K562 (cell line): Measurements from ENCODE around the gene SESN2. TPM values are rescaled to one million over a fixed set of nuclear protein-coding genes. Genes with fewer than 3 reads are reported as not detected.

Experiments used
- CUX1 ChIP-seq: fragments of 200-800 bp; sonication (Bioruptor generic); IDR thresholded peaks from 2 replicates; pipeline ENCODE4 v1.6.1; 2016; ENCODE audit warnings: missing genetic modification characterization, missing compliant biosample characterization
- EP300 ChIP-seq: IDR thresholded peaks from 2 replicates; pipeline ENCODE4 v1.6.1; 2012; ENCODE audit warnings: low read length, improper control_type of control experiment
- HDAC2 ChIP-seq: fragments of 450-650 bp; IDR thresholded peaks from 2 replicates; pipeline ENCODE4 v1.6.1; 2016; ENCODE audit warnings: mild to moderate bottlenecking
- KLF6 ChIP-seq: fragments of 250-450 bp; sonication (Bioruptor Pico); IDR thresholded peaks from 2 replicates; pipeline ENCODE4 v1.4.0; 2020; ENCODE audit warnings: mild to moderate bottlenecking, moderate library complexity, borderline replicate concordance
- NCOA1 ChIP-seq: fragments of 450-650 bp; IDR thresholded peaks from 2 replicates; pipeline ENCODE4 v1.6.1; 2016; ENCODE audit warnings: low read depth
- RNF2 ChIP-seq: sonication (generic); IDR thresholded peaks from 2 replicates; pipeline ENCODE4 v1.6.1; 2016
- THRB ChIP-seq: fragments of 450-650 bp; formaldehyde crosslinking; conservative IDR thresholded peaks from 2 replicates; pipeline ENCODE4 v1.4.0; 2022; ENCODE audit warnings: mild to moderate bottlenecking, missing genetic modification characterization
- ZBTB40 ChIP-seq, 2 experiments: fragments of 450-650 bp in 1 of 2; sonication (generic) in 1 of 2; formaldehyde crosslinking in 1 of 2; IDR thresholded peaks; 2 replicates each; pipeline versions ENCODE4 v1.7.1 to v1.9.0; 2016 to 2022; ENCODE audit warnings: inconsistent platforms in 1 of 2, mild to moderate bottlenecking in 1 of 2, missing genetic modification reagents in 1 of 2
- ZNF282 ChIP-seq: sonication (generic); formaldehyde crosslinking; IDR thresholded peaks from 2 replicates; pipeline ENCODE4 v1.8.1; 2023; ENCODE audit warnings: missing genetic modification reagents
- ZNF384 ChIP-seq: IDR thresholded peaks from 2 replicates; pipeline ENCODE4 v1.6.1; 2012; ENCODE audit warnings: low read depth, low read length, improper control_type of control experiment
- polyA plus RNA-seq, 8 experiments: library from polyadenylated mRNA; depleted of rRNA in 4 of 8; stranded (reverse) in 5 of 8; unstranded in 3 of 8; fragments of >200 nt; fragmentation: Nextera tagmentation in 2 of 8; fragmentation: Illumina TruSeq in 1 of 8; extraction: Ambion mirVana in 2 of 8; extraction: Trizol in 1 of 8; gene quantifications; 2 replicates each; pipeline versions ENCODE4 v1.2.1 to v1.2.3, GENCODE V29; 2011 to 2014; ENCODE audit warnings: inconsistent platforms in 1 of 8, missing spikeins in 1 of 8
- total RNA-seq, 7 experiments: library from RNA; depleted of rRNA in 6 of 7; stranded (reverse); fragments of >200 nt in 6 of 7; fragmentation: Illumina TruSeq in 2 of 7; extraction: Trizol in 2 of 7; gene quantifications; 2 replicates each; pipeline versions ENCODE4 v1.2.1 to v1.2.3, GENCODE V29; 2011 to 2021; ENCODE audit warnings: low replicate concordance in 1 of 7

Gene SESN2
- total and polyA plus RNA-seq, 9 of the 15 experiments (the other 6 are each of a cell fraction or from before 2014, with no cell fraction given), result 3.7 to 71.3 (median 16.8) TPM

- TF ChIP-seq ZBTB40 (IDR thresholded peaks at IDR 0.05), result no peak
- TF ChIP-seq ZBTB40 (CRISPR knock-in tag; IDR thresholded peaks at IDR 0.05), result no peak
- TF ChIP-seq CUX1 (CRISPR knock-in tag), result no peak
- TF ChIP-seq NCOA1, result no peak
- no peak for TF ChIP-seq ZNF384
- TF ChIP-seq THRB (CRISPR knock-in tag), result no peak
- peak; percentile 33; the same call in 1 of the 2 replicates for TF ChIP-seq EP300
- no peak; the same call in 1 of the 2 replicates for TF ChIP-seq RNF2
- no peak for TF ChIP-seq KLF6 (CRISPR knock-in tag)
- TF ChIP-seq ZNF282 (CRISPR knock-in tag), result no peak
- 0 out of 2 replicates have a peak, but pooled peaks have one; percentile 47 for TF ChIP-seq HDAC2
Measured at GRCh38 chr1:28232558-28233263, 26.6 kb upstream of the SESN2 start, which contains the start of gene DNAJC8 (continued).
